GOT3 (cell line): ENCODE measurements around the gene HOXB6.

Experiments
- DNase-seq: peaks from one replicate; lab custom pipeline; 2025; ENCODE audit warnings: mixed read lengths; lab: John Stamatoyannopoulos, UW

Gene HOXB6

DNA sequence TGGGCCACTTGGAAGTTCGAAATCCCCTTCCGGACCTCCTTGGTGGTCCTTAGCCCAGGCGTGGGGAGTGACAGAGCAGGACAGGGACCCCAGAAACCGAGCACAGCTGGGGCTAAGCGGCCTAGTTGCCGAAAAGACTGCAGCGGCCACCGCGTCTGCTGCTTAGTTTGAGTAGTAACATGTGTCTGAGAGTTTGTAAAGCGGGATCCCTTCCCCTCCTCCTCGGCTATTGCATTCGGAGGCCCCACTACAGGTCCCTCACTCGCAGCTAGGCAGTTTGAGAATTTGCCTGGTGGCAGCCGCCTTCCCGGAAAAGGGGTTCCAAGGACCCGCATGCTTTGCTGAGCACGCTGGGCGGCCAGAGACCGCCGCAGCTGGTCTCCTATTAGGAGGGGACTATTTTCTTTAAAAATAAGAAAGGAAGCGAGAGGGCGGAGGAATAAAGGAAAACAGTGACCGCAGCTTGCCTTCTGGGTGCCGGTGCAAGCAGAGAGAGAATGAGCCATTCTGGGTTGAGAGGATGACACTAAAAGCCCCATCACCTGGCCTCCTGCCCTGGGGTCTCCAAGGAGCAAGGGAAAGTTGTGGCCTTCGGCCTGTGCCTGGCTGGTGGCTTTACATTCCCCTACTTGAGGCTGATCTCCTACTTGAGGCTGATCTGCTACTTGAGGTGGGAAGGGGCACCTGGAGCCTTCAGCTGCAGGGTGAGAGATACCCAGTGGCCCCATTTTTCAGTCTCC is 10.1 kb downstream of the HOXB6 start:
- no peak for DNase-seq

DNA sequence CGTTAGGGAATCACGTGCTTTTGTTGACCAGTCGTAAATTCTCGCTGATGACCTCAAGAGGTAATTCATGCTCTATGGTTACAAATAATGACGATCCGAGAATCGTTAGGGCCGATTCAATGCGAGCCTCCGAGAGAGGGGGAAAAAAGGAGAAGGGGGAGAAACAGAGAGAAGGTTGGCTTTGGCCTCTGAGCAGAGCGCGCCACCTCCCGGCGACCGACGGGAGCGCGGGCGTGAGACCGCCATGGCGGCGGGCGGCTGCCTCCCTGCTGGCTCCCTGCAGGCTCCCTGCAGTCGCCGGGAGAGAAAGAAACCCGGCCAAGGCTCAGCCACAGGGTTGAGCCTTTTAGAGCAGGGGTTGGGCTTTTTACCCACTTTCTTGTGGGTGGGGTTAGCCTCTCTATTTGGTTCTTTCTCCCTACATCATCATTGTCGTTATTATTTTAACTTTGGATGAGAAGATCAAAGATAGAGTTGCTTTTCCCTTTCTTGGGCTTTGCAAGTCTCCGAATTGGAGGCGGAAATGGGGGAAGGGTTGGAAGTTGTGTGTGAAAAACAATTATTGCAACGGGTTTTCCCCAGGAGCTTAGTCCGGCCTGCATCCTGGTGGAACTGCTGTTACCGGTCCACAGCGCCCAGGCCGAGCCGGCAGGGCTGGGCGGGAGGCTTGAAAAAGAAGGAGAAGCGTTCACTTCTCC is 10.8 kb downstream of the HOXB6 start:
- DNase-seq = no peak

DNA sequence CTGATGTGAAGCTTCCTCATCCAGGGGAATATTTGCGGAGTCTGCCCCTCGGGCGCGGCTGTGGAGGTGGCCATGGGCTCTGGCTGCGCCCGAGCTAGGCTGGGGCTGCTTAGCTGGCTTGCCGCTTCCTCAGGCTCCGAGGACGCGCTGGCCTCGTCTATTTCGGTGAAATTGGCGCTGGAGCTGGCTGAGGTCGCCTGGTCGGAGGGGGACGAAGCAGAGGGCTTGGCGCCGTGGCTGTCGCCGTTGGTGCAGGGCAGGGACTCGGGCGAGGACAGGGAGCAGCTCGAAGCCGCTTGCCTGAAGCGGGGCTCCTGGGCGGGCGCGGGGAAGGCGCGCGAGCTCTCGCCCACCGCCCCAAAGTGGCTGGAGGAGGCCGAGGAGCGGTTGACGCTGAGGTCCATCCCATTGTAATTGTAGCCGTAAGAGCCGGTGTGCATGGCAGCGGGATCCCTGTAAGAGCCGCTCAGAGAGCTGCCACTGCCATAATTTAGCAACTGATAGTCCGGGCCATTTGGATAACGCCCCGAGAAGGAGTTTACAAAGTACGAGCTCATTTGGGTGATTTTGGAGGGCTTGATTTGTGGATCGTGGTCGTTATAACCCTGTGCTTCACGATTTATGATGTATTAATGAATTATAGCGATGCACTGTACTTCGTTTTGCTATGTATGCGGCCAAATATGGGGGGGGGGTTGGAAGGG is 11.5 kb downstream of the HOXB6 start, which contains the start of gene HOXB5:
HOXB5 (minus strand) TSS at position 654 of the 704 bp plus-strand sequence; CDS start at position 557, 97 bp downstream.
- no peak for DNase-seq

DNA sequence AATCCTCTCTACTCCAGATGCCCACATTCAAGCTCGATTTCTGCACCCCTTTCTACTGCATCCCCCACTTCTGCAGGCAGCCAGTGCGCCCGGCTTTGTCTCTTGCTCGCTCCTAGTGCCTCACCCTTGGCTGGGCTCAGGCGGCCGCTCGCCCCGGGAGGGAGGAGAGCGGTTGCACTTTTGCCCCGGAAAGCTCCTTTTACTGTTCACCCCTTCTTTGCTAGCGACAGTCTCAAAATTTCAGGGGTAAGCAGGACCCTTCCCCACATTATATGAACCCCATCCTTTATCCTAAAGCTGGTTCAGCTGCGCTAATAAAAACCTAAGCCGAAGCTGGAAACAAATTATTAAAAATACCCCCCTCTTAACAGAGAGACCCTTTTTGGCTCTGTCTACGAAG is 12.2 kb downstream of the HOXB6 start:
- DNase-seq = no peak

DNA sequence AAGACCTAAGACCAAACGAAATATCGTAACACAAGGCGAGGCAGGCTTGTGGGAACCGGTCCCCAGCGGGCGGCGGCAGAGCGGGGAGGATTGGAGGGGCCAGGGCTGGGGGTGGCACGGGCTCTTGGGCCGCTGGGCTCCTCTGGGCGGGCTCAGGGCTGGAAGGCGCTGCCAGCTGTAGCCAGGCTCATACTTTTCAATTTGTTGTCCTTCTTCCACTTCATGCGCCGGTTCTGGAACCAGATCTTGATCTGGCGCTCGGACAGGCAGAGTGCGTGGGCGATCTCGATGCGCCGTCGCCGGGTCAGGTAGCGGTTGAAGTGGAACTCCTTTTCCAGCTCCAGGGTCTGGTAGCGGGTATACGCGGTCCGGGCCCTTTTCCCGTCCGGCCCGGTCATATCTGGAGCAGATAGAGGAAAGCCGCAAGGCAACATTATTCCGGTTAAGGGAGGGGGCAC is 12.7 kb downstream of the HOXB6 start:
- no peak for DNase-seq

DNA sequence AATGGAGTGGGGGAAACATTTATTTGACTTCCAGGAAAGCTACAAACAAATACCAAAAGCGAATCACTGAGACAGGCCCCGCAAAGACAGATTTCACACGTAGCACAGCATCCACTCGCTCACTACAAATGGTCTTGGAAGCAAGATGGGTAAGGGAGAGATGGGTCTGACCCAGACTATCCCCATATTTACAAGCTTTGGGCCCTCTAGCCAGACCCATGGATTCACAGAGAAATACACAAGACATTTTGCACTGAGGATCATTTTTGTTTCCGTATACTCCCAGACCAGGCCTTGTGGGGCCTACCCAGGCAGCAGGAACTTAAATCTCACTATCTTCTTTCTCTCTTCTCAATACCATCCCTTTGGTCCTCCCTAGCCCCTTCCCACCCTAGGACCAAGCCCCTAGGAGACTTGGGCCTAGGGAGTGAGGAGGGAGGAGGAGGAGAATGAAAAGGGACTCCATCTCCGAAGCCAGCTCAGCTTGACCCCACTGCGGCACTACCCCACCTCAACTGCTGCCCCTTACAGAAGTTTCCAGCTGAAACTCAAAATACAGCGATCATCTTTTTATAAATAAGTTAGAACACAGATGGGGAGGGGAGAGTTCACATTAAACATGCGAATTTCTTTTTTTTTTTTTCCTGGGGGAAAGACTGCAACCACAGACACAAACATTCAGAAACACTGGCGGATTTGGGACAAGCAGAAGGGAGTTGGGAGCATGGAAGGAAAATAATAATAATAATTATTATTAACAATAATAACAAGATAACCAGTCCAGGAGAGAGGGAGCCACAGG is 13.3 kb downstream of the HOXB6 start:
- DNase-seq = no peak

DNA sequence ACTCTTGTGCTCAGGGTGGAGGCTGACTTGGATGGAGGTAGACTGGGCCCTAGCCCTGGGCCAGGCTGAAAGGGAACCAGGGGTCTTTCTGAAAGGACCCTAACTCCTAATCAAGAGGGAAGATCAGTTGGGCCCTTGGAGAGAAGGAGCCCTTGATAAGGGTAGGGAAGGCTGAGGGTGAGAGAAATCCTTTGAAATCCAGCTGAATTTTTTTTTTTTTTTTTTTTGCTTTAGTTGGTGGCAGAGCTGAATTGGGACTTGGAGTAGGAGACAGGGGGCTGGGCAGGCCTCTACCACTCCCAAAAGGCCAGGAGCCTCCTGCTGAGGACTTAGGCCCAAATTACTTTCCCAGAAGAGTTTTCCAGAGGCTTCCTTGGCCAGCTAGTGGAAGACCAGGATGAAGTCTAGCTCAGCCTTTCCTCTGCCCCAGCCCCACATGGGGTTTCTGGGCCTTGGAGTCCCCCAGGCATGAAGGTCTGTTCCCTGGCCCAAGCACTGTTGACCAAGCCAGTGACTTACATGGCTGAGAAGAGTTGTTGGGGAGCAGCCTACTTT is 14.1 kb downstream of the HOXB6 start:
- DNase-seq = no peak

DNA sequence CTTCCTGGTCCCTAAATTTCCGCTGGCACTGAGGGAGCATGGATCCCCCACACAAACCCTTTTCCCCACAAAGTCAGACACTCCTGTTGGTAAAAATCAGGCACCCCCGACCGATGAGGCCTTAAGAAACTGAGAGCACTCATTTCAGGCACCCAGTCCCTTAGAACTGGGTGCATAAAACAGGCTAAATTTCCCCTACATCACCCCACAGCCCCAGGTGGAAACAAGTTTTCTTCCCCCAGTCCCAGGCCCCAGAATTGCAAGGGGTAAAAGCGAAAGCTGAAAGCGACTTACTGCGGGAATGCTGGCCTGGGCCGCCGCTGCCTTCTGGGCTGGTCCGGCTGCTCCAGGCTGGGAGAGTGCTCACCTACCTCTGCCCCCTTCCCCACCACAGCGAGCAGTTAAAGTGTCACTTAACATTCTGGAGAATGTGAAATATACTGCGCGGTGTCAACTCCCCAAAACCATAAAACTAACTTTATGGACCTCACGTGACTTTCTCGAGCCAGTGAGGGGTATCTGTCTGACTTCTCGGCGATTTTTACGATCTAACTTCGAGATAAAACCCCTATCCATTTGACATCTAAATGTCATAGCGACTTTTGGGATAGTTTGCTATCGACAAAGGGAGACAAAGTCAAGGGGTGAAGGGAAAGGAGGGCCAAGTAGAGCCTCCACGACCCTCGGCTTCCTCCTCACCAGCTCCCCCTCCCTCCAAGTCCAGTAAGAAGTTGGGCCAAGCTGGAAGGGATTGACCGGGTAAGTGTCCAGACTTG is 14.8 kb downstream of the HOXB6 start, which contains the start of gene HOXB3:
HOXB3 (minus strand) TSS at position 411 of the 776 bp plus-strand sequence. CDS start 37,767 bp downstream, outside the sequence.
- no peak for DNase-seq

DNA sequence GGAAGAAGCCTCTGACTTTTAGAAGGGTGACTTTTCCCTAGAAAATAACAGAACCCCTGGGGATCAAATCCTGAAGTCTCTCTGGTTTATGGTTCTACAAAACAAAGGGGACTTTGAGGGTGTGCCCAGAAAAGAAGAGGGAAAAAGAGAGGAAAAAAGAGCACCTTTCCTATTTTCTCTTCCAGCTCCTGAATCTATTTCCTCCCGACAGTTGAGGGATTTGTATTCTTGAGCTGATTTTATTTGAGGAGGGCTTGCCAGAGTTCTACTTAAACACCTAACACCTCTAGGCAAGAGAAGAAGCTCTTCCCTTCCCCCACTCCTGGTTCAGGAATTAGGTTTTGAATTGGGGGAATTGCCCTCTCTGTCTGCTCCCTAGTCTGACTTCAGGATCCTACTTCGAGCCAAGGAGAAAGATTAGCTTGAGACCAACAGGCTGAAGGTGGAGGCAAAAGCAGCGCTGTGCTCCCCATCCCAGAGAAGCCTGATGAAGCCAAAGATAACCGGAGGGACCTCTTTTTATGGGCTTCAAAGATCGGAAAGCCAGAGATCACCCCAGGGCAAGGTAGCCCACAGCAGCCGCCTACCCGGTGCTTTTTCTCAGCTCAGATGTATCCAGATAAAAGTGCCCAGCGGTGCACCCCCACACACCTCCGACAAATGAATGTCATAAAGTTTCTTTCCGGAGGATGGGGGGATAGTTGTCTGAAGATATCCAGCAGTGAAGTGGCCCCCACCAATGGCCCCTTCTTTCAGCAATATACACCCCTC is 15.5 kb downstream of the HOXB6 start:
- no peak for DNase-seq

DNA sequence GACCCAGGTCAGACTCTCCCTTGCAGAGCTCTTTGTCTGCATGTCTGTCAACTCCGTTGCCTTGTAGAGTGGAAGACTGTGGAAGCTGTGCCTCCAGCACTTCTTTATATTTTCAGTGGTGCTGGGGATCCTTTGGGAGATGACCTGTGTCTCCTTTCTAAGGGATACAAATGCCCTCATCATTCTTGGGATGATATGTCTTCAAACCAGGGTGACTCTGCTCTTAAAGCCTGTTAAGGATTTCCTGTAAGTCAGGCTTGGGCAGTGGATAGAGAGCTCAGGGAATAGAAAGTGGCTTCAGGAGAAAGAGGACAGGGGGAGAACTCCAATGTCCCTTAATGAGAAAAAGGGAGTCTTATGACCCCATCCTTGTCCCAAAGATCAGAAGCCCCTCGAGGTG is 16.3 kb downstream of the HOXB6 start:
- DNase-seq = no peak

DNA sequence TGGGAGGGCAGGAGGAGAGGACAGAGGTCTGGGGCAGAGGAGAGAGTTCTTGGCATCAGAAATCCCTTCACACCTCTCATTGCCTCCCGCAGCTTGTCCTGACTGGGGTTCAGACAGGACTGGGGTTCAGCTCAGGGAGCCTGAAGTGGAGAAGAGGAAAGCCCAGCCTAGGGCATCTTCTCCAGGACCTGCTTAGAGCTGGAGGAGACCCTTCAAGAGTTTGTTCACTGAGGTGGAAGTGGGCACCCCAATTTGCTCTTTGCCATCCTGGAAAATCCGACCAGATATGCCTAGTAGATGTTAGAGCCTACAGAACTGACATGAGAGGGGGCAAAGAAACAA is 16.7 kb downstream of the HOXB6 start:
- DNase-seq = no peak

DNA sequence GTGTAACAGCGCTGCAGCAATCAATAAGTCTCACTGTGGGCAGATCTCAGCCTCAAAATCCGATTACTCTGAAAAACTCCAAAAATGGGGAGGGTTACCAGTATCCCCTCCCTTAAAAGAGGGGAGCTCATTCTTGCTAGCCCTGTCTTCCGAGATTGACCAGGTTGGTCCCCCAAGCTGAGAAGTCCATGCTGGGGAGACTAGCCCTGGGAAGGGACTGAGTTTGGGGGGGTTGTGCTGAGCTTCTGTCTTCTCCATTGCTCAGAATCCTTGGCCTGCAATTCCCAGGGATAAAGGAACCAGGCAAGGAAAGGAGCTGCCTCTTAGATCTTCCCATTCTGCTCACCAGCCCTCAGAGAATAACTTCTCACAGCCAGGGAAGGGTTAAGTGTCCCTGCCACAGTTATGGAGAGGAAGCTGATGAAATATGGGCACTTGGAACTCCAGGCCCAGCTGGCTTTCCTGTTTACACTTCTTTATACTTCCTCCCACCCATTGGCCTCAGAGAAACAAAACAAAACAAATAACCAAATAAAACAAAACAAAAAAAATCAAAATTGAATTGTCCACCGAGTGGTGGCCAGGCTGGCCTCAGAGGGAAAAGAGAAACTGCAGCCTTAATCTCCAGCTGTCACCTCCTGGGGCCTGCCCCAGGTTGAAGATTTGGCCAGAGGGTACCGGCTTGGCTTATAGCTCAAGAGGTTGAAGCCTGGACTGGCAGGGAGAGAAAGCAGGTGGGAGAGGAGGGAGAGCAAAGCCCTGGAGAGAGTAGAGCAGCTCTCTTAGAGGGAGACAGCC is 17.3 kb downstream of the HOXB6 start:
- DNase-seq = no peak

DNA sequence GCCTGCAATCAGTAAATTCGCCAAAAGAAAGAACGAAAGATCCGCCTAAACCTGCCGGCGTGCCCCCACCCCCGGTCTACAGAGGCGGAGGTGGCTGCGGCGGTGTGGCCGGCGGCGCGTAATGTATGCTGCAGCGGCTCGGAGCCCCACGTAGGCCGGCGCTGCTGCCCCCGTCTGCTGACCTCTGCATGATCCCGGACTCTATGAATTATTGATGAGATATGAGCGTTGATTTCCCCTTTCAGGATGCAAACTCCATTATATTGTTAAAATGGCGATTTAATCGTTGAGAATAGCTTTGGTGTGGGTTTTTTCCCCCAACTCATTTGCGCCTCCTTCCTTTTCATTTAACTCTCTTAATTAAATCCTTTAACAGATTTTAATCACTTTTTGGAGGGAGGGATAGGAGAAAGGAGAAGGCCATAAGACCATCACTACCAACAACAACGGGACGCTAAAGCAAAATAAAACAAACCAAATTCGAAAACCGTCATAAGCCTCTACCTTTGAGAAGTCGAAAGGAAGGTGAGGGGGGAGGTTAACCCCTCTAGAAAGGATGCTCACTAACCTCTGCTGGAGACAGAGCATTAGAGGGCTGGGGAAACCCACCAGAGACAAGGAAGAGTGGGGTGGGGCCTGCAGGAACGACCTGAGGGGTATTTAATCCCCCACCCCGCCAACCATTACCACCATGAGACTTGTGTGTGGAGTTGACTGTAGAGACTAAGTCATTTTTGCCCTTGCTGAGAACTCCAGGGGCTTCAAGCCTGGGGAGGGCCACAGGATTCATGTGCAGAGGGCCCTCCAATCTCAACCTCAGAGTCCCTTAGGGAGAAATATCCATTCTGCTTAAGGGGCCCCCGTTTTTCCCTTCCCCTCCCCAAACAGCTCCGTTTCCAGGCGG is 18.2 kb downstream of the HOXB6 start:
- no peak for DNase-seq

DNA sequence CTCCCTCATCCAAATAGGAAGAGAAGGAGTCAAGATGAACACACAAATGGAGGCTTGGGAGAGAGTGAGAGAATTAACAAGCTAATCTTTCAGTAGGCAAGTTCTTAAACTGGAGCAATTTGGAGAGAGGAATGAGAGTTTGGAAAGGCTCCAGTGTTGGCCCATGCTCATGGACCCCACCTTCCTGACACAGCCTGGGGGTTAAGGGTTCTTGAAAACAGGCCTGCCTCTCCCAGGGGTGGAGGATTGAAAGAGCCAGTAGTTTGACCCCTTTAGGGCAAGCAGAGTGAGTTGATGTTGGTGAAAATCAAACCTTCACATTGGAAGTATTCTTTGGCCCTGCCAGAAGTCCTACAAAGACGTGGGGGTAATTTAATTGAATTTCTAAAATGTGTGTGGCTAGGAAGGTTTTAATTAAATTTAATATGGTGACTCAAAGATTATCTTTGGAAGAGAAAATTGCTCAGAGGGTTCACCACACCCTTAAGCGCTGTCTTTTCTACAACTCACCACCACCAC is 20.5 kb downstream of the HOXB6 start:
- DNase-seq = no peak

DNA sequence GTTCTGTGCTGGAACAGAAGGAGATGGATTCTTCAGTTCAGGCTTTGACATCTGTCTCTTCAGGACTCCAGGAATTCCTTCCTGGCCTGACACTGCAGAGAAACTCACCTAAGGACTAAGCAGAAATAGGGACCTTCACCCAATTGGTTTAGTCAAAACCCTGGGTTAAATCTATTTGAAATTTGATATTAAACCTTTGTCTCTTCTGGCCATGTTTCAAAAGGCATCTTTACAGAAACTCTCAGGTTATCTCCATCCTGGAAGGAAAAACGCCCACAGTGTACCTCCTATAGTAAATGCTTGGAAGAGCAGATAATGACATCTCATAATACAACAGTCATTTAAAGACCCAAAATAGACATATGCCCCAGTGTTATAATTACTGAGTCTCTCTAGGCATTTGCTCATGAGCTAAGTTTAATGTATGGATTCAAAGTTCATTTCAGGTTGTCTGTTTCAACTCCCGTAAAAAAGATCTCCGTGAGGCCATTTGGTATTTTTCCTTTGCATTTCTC is 21.0 kb downstream of the HOXB6 start:
- no peak for DNase-seq

DNA sequence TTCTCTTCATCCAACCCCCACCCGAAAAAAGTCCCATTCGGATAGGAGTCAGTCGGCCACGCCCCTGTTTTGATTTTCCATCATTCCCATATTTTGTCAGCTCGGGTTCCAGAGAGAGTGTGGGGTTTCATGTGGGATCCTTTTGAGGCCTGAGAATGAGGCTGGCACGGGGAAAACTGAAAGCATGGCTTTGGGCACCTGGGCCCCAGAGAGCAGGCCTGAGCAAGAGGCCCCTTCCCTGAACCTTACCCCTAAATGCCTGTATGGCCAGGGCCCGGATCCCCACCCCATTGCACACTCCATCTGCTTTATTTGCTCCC is 22.1 kb downstream of the HOXB6 start:
- DNase-seq = no peak

DNA sequence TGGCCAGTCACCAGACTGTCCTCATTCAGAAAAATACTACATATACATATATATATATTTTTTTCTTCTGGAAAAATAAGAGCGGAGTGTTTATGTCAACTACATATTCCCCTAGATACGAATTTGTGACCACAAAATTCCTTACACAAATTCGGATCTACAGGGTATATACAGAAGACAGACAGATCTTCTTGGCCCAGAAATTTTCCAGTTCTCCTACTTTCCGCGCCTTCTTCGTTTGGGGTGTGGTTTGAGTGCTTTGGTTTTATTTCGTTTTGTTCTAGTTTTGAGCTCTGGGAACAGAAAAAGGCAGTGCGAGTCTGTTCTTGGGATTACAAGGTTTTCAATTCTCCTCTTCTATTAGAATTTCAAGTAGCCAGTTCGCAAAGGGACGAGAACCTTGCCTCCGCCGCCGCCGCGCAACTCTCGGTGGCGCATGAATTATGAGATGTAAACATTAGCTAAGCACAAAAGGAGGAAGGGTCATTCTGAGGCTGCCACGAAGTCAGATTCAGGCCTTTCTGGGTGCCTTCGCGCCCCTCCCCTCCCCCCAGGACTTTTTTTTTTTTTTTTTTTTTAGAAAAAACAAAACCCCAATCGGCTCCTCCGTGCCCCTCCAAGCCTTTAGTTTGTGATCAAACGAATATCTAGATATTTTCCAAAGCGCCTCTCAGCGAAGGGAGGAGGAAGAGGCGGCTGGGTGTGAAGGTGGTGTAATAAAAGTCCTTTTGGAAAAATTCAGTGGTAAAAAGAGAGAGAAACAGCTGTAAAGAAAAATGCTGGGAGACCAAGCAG is 24.8 kb downstream of the HOXB6 start:
- no peak for DNase-seq
